ENCODE results near the gene KCNMA1.

KCNMA1 gene

GRCh38 chr10:77180794-77181193 lies 456.8 kb downstream of the KCNMA1 start:
- in situ Hi-C loops (cut with MboI; ENCODE audit: low sequenced_read_pairs): no loop called here

DNA sequence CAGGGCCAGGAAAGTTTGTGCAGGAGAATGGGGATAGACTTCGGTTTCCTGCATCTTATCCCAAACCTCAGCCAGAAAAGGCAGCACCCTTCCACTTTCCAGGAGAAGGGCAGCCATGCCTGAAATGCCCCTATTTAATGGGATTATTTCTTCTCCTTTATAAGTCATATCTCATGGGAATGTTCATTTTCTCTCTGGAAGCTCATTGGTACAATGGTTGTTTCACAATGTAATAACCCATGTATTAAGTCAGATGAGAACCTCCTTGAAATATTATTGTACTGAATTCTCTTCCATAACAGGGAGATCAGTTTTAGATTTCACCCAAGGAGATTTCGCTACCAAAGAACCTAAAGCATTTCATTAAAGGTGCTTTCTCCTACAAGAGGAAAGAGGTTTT lies 457.5 kb downstream of the KCNMA1 start:
- in situ Hi-C loops (cut with MboI; ENCODE audit: low sequenced_read_pairs): no loop called here

DNA sequence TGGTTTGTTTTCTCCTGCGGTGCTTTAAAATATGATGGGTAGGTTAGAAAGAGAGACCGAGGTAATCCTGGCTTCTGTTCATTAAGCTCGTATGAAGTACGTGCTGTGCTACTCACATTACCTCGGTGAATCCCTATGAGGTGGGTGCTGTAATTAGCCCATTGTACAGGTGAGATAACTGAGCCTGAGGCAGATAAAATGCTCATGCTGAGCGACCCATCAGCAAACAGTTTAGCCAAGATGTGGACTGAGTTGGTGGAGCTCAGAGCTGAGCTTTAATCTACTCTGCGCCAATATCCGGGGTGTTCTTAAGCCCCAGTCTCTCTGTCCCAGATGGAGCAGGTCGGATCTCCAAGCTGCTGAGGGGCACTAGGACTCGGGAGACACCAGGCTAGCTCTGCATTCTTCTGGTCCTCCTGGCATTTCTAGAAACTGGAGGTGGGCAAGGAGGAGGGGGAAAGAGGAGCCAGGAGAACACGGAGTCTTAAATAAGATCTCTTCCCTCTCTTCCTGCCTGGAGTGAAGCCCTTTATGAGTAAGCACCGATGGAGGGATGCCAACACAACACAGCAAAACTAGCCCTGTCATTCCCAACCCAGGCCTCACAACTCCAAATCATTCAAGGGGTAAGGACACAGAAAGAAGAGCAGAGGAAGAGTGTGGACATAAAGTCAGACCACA lies 458.5 kb downstream of the KCNMA1 start:
- in situ Hi-C loops (cut with MboI; ENCODE audit: low sequenced_read_pairs): no loop called here

DNA sequence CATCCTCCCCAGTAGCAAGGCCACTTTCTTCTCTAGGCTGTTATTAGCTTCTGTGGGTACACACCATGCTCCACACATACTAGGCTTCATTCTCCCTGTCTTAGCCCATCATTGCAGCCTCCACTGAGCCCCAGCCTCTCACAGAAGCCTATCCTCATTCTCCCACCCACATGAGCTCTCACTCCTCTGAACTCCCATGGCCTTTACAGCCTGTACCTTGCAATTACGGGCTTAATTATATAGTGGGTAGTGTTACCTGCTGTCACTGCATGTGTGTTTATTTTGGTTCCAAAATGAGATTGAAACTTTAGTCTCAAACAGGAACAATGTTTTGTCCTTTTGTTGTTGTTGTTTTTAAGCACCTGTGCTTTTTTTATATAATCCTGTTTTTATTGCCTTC lies 460.0 kb downstream of the KCNMA1 start:
- in situ Hi-C loops (cut with MboI; ENCODE audit: low sequenced_read_pairs): no loop called here

DNA sequence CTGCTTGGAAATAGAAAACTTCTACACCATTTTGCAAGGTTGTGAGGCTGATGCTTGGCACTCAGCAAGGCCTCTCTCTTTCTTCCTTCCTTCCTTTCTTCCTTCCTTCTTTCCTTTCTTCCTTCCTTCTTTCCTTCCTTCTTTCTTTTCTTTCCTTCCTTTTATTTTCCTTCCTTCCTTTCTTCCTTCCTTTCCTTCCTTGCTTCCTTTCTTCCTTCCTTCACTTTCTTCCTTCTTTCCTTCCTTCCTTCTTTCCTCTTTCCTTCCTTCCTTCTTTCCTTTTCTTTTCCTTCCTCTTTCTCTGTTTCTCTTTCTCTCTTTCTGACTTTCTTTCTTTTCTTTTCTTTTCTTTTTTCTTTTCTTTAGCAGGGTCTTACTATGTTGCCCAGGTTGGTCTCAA lies 460.4 kb downstream of the KCNMA1 start:
- in situ Hi-C loops (cut with MboI; ENCODE audit: low sequenced_read_pairs): no loop called here

DNA sequence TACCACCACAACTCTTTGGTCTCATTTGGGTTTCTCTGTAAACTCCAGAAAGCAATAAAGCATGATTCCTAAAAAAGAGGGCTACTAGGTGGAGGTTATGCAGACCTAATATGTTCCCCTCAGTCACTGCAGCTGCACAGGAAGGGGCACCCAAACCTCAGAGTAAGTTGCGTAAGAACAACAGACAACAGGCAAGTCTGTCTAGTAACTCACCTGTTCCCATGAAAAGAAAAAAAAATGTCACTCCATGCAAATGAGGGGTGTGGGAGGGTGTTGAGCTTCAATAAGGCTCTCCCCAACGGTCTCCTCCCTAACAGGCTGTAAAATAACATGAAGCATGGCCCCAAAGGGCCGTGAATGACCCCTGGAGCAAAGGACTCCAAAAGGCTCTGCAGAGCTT lies 461.4 kb downstream of the KCNMA1 start:
- in situ Hi-C loops (cut with MboI; ENCODE audit: low sequenced_read_pairs): no loop called here

DNA sequence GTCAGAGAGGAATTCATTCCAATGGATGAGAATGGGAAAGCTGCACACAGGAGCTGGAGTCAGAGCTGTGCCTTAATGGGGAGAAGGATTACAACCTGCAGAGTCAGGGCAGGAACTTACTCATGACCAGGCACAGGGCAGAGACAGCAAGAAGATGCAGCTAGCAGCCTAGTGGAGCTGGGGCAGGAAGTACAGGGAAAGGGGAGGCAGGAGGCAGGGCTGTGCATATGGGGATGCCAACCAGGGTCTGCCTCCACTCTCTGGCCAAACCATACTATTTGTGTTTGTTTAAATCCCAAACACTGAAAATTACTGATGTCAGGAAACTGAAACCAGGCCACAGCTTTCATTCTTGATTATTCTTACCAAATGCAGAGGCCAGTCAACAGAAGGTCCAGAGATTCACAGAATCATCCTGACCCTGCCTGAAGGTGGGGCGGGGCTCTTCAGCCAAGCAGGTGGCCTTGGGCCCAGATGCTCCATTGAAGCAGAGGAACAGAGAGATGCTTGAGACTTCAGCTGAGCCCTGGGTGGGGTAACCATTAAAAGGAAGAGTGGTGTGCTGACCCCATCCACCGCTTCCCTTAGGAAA lies 461.9 kb downstream of the KCNMA1 start:
- in situ Hi-C loops (cut with MboI; ENCODE audit: low sequenced_read_pairs): no loop called here

GRCh38 chr10:77173615-77174461 lies 463.8 kb downstream of the KCNMA1 start:
- in situ Hi-C loops (cut with MboI; ENCODE audit: low sequenced_read_pairs): loop anchor here (25.0 kb wide), 1 partner anchor 463 kb away; the partner anchor contains the start of gene KCNMA1

GRCh38 chr10:77172086-77172485 lies 465.5 kb downstream of the KCNMA1 start:
- in situ Hi-C loops (cut with MboI; ENCODE audit: low sequenced_read_pairs): loop anchor here (25.0 kb wide), 1 partner anchor 465 kb away; the partner anchor contains the start of gene KCNMA1

- in situ Hi-C loops (cut with MboI; ENCODE audit: low sequenced_read_pairs): loop anchor here (25.0 kb wide), 1 partner anchor 468 kb away; the partner anchor contains the start of gene KCNMA1
Measured at GRCh38 chr10:77168861-77169260, 468.7 kb downstream of the KCNMA1 start.

DNA sequence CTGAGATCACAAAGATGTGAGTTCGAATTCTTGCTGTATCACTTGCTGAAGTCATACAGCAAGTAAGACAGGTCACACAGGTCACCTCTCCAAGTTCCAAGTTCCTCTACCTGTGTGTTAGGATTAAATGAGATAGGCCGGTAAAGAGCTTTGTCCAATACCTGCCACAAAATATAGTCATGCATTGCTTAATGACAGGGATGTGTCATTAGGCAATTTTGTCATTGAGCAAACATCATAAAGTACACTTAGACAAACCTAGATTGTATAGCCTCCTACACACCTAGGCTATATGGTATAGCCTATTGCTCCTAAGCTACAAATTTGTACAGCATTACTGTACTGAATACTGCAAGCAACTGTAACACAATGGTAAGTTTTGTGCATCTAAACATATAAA lies 469.4 kb downstream of the KCNMA1 start:
- in situ Hi-C loops (cut with MboI; ENCODE audit: low sequenced_read_pairs): loop anchor here (25.0 kb wide), 1 partner anchor 469 kb away; the partner anchor contains the start of gene KCNMA1

DNA sequence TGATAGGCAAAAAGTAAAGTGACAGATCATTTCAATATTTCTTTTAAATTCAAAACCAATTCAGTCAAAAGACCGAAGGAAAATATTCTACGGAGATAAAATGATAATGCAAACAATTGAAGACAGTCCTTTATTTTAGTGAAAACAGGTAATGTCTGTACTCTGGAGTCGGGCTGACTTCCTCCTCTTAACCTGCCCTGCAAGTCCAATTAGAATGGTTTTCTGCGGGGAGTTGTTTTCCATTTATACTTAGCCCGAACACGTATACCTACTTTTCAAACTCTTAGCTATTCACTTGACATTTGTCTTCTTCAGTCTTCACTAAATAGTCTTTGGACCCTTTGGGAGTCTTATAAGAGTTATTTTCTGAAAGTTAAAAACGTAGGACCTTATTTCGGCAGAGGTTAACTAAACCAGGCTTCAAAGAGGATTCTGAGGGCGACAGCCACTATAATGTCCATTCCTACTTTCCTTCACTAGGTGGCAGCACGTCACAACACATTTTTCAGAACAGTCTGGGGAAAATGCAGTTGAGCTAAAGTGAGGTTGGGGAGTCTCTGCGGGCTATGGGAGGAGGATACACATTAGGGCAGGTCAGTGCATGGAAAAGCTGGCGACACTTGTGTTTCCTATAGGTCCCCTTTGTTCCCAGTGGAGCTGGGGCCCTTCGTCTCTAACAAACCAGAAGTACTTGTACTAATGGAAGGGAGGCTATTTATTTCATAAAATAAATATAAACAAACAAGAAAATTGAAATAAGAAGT lies 472.0 kb downstream of the KCNMA1 start:
- in situ Hi-C loops (cut with MboI; ENCODE audit: low sequenced_read_pairs): loop anchor here (25.0 kb wide), 1 partner anchor 472 kb away; the partner anchor contains the start of gene KCNMA1

DNA sequence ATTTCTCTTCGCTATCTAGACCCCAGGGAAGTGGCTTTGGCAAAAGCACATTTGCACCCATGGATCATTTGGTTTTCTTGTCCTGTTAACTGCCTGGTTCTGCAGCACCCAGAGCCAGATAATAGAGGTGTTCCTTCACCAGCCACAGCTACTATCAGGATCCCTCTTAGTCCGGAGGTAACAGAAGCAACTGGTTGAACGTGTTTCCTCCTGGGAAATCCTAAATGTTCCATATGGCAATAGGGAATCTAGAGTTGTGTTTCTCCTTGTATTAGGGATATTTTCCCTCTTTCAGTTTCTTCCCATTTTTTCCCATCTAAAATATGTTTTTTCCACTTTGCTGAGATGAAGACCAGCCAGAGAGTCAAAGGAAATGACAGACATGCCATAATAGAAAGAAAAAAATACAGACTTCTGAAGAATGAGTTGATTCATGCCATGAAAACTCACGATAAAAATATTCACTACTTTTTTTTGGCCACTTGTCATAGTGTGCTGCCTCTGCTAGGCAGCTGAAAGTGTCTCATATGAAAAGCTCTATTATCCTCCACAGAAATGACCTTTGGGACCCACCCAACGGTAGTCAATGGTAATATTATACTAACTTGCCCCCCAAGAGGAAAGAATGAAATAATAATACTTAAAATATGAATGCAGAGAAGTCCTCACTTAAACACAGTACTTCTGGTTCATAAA lies 472.8 kb downstream of the KCNMA1 start:
- in situ Hi-C loops (cut with MboI; ENCODE audit: low sequenced_read_pairs): loop anchor here (25.0 kb wide), 1 partner anchor 473 kb away; the partner anchor contains the start of gene KCNMA1

DNA sequence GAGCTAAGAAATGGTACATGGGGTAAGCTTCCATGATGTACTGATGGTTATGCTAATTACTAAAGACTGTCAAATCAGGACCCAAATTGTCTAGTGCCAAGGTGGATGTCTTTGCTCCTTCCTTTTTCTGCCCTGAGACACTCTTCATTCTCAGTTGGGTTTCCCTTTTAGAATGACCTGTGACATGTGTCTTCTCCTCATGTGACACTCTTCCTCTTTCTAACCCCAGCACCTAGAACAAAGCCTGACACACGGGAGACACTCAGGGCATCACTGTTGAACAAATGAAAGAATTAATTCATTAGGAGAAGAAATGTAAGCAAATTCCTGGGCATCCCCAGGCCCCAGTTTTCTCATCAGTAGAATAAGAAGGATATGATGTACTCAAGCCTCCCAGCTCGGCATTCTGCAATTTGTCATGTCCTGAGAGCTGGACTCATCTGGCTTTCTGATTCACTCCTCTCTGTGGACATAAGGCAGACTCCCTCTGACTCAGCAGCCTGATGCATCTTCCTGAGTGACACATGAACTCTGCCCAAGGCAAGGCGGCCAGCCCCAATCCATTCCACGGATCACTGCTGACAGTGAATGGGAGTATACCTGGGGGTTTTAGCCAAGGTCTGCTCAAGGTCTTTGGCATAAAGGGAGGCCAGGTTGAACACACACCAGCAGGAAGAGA lies 473.8 kb downstream of the KCNMA1 start:
- in situ Hi-C loops (cut with MboI; ENCODE audit: low sequenced_read_pairs): loop anchor here (25.0 kb wide), 1 partner anchor 473 kb away; the partner anchor contains the start of gene KCNMA1

- in situ Hi-C loops (cut with MboI; ENCODE audit: low sequenced_read_pairs): loop anchor here (25.0 kb wide), 1 partner anchor 475 kb away; the partner anchor contains the start of gene KCNMA1
Measured at GRCh38 chr10:77162697-77163096, 474.9 kb downstream of the KCNMA1 start.

GRCh38 chr10:77160679-77161078 lies 476.9 kb downstream of the KCNMA1 start:
- in situ Hi-C loops (cut with MboI; ENCODE audit: low sequenced_read_pairs): loop anchor here (25.0 kb wide), 1 partner anchor 477 kb away; the partner anchor contains the start of gene KCNMA1

DNA sequence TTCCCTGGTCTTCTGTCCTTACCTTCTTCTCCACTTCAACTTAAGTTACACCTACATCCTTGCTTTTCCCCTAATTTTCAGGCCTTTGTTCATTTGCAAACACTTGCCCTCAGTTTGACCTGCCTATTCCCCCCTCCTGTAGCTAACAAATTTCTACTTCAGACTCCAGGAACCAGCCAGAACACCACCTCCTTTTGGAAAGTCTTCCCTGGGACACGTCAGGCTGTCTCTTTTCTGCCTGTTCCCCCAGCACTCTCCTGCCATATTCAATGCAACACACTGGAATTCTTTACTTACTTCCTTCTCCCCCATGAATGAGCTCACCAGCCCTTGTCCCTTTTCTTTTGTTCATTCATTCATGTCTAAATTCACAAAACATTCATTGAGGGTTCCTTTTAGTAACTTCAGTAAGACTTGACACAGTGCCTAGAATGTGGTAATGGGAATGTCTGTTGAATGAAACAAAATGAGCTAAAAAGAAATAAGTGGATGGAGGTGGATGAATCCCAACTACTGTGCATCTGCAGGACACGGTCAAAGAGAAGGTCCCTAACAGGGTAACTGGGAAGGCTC lies 478.0 kb downstream of the KCNMA1 start:
- in situ Hi-C loops (cut with MboI; ENCODE audit: low sequenced_read_pairs): loop anchor here (25.0 kb wide), 1 partner anchor 478 kb away; the partner anchor contains the start of gene KCNMA1

GRCh38 chr10:77158666-77159065 lies 478.9 kb downstream of the KCNMA1 start:
- in situ Hi-C loops (cut with MboI; ENCODE audit: low sequenced_read_pairs): loop anchor here (25.0 kb wide), 1 partner anchor 479 kb away; the partner anchor contains the start of gene KCNMA1
